ENCODE results near the gene VWCE.

VWCE gene

GRCh38 chr11:61325649-61326414 lies 30.7 kb upstream of the VWCE start:
- Histone ChIP-seq H3K4me1 (ENCODE audit: control insufficient read depth, low read length) (peaks cover under 1% of the 10 kb centered on the region), H3K9me3 (ENCODE audit: control insufficient read depth, insufficient read depth, low read length) (no peaks in the 10 kb centered on the region), H4K20me1 (ENCODE audit: control insufficient read depth, insufficient read depth, low read depth, low read length) (peaks cover 8% of the 10 kb centered on the region; the same call in 1 of the 2 replicates), H3K4me3 (ENCODE audit: low read length) (no peak overlapping the region), H3K36me3 (ENCODE audit: control insufficient read depth, low read length) (peaks cover 94% of the 10 kb centered on the region), H3K79me2 (ENCODE audit: control insufficient read depth, low read length) (peaks cover 55% of the 10 kb centered on the region), H3K27me3 (ENCODE audit: control insufficient read depth, low read length) (no peaks in the 10 kb centered on the region), H3K27ac (ENCODE audit: low read depth, low read length) (no peak overlapping the region), H3K9me2 (replicated peaks; ENCODE audit: control insufficient read depth, low read length) (no peaks in the 10 kb centered on the region), H3K4me2 (ENCODE audit: low read length) (no peak overlapping the region), H3F3A (ENCODE audit: control insufficient read depth, insufficient read depth) (no peaks in the 10 kb centered on the region)
- TF ChIP-seq EZH2phosphoT487 (IDR thresholded peaks at IDR 0.05; ENCODE audit: borderline replicate concordance, low read length) = no peak
- no peak for TF ChIP-seq CTCF (IDR thresholded peaks at IDR 0.05; ENCODE audit: low read depth, low read length, poor library complexity, severe bottlenecking)

GRCh38 chr11:61315260-61315659 lies 20.1 kb upstream of the VWCE start:
- no peaks in the 10 kb centered on the region for H4K20me1 ChIP-seq (ENCODE audit: control insufficient read depth, insufficient read depth, low read depth, low read length)
- H3K36me3 ChIP-seq (ENCODE audit: control insufficient read depth, low read length) = peaks cover 83% of the 10 kb centered on the region
- no peaks in the 10 kb centered on the region for H3F3A ChIP-seq (ENCODE audit: control insufficient read depth, insufficient read depth)
- H3K27me3 ChIP-seq (ENCODE audit: control insufficient read depth, low read length) = no peaks in the 10 kb centered on the region
- H3K4me2 ChIP-seq (ENCODE audit: low read length) = no peak overlapping the region
- H3K27ac ChIP-seq (ENCODE audit: low read depth, low read length) = no peak overlapping the region
- no peaks in the 10 kb centered on the region for H3K9me3 ChIP-seq (ENCODE audit: control insufficient read depth, insufficient read depth, low read length)
- no peak overlapping the region for H3K4me3 ChIP-seq (ENCODE audit: low read length)
- no peak for TF ChIP-seq EZH2phosphoT487 (IDR thresholded peaks at IDR 0.05; ENCODE audit: borderline replicate concordance, low read length)
- no peak for TF ChIP-seq CTCF (IDR thresholded peaks at IDR 0.05; ENCODE audit: low read depth, low read length, poor library complexity, severe bottlenecking)
- H3K9me2 ChIP-seq (replicated peaks; ENCODE audit: control insufficient read depth, low read length) = no peaks in the 10 kb centered on the region
- H3K4me1 ChIP-seq (ENCODE audit: control insufficient read depth, low read length) = no peaks in the 10 kb centered on the region
- 0 out of 2 replicates have a peak, but pooled peaks cover 2% of the 10 kb centered on the region for H3K79me2 ChIP-seq (ENCODE audit: control insufficient read depth, low read length)

GRCh38 chr11:61310749-61311148 lies 15.6 kb upstream of the VWCE start:
- Histone ChIP-seq H3F3A (ENCODE audit: control insufficient read depth, insufficient read depth) (no peaks in the 10 kb centered on the region), H3K79me2 (ENCODE audit: control insufficient read depth, low read length) (0 out of 2 replicates have a peak, but pooled peaks cover 2% of the 10 kb centered on the region), H3K27me3 (ENCODE audit: control insufficient read depth, low read length) (no peaks in the 10 kb centered on the region), H3K4me2 (ENCODE audit: low read length) (no peak overlapping the region), H3K36me3 (ENCODE audit: control insufficient read depth, low read length) (peaks cover 93% of the 10 kb centered on the region), H3K27ac (ENCODE audit: low read depth, low read length) (no peak overlapping the region), H3K9me3 (ENCODE audit: control insufficient read depth, insufficient read depth, low read length) (no peaks in the 10 kb centered on the region), H3K4me3 (ENCODE audit: low read length) (no peak overlapping the region), H3K9me2 (replicated peaks; ENCODE audit: control insufficient read depth, low read length) (no peaks in the 10 kb centered on the region), H4K20me1 (ENCODE audit: control insufficient read depth, insufficient read depth, low read depth, low read length) (no peaks in the 10 kb centered on the region), H3K4me1 (ENCODE audit: control insufficient read depth, low read length) (no peaks in the 10 kb centered on the region)
- TF ChIP-seq CTCF (IDR thresholded peaks at IDR 0.05; ENCODE audit: low read depth, low read length, poor library complexity, severe bottlenecking) (no peak), EZH2phosphoT487 (IDR thresholded peaks at IDR 0.05; ENCODE audit: borderline replicate concordance, low read length) (no peak)
